Ammon's horn (tissue), 1 donor: ENCODE data around the gene C16orf78.
"Not testable (repeated sequence)": the region's sequence is repeated elsewhere in the genome, so short reads cannot be mapped to it uniquely, and the experiment has no call there.

ENCODE experiments used
- DNase-seq: peaks from one replicate; pipeline ENCODE4 v3.0.0-alpha.2; 2016; ENCODE audit warnings: low spot score

C16orf78 gene

DNA sequence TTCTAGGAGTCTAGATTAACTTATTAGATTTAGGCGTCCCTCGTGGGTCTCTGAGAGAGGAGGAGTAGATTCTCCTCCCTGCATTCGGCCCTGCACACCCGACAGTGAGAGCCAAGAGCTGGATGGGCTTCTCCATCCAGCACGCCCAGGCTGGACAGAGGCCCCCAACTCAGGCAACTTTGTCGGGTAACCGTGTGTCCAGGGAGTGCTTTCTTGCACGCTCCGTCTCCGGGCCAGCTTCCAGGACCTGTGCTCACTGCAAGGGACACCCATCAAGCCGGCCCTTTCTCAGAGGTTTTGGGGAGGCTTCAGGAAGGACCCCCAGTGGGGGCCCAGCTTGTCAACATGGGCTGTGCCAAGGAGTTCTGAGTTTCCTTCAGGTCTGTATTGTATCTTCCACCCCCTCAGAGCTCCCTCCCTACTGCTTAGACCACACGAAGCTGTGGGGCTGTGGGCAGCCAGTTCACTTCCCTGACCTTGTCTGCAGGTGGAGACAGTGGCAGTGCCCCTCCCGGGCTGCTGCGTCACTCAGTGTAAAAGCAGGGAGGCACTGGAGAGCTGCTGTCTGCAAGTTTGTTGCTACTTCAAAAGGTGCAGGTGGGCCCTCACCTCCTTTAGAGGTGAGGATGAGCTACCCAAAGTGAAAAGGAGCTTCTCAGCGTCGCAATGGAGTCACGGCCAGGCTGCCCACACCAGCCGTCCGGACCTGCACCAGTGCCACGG is 24.0 kb upstream of the C16orf78 start:
- no peak for DNase-seq

DNA sequence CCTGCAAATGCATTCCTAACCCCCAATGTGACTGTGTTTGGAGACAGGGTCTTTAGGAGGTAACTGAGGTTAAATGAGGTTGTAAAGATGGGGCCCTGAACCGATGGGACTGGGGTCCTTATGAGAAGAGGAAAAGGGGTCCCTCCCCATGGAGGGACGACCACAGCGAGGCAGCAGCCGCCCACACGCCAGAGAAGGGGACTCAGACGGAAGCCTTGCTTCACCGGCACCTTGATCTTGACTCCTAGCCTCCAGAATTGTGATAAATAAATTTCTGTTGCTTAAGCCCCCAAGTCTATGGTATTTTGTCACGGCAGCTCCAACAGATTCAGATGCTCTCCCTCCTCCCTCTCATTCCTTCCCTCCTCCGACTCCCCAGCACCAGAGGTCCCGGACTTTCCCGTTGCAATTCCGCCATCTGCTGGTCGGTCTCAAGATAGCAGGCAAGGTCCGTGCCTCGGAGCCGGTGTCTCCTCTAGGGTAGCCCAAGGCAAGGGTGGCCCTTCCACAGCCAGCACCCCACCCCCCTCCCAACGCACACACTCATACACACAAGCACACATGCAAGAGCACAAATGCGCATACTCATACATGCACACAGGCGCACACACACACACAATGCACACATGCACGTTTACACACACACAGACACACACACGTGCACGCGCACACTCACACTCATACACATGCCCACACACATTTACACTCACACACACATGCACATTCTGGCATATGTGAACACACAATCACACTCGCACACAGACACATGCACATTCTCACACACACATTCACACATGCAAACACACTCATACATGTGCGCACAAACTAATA is 23.1 kb upstream of the C16orf78 start:
- DNase-seq, result peak; percentile 69

DNA sequence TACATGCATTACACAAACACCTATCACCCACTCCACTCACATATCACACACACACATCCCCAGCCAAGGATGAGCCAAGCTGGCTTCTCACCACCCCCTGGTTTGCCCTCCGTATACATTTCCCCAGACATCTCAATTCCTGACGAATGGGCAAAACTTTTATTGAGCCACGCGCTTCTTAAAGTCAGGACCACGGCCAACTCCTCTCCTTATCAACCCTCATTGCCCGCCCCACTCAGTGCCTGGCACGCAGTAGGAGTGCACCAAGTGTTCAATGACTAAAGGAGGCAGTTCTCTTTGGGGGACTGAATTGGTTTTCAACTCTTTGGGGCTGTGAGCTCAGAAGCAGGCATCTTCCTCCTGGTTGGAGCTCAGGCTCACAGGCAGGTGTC is 22.5 kb upstream of the C16orf78 start:
- DNase-seq, result no peak

DNA sequence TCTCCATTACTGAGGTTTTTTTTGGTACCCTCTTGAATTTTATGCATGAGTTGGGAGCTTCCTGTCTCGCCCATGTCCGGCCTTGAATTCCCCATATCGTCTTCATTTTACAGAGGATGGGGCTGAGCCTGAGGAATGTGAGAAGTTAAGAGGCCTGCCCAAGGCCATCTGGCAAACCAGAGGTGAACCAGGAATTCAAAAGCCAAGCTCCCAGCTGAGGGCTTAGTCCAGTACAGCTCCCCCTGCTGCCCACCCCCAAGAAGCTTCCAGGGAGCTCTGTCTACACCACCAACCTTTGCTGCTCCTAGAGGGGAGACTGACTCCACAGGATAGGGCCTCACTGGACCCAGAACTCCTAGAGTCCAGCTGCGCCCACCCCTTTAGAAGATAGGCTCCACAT is 20.7 kb upstream of the C16orf78 start:
- no peak for DNase-seq

DNA sequence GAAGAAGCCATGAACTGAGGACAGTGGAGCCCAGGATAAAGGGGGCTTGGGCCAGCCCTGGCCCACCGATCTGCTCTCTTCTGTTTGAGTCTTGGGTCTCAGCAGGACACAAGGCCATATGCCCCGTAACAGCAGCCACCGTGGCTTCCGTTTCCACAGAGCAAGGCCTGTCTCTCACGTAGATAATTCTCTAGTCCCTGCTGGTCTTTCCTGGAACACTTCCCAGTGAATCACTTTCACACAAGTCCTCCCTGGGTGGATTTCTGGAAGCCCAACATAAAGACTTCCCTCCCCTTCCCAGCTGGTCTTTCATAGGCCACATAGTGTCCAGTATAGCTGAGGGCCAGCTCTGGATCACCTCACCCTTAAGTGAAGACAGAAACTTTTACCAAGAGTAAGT is 19.9 kb upstream of the C16orf78 start:
- no peak for DNase-seq

DNA sequence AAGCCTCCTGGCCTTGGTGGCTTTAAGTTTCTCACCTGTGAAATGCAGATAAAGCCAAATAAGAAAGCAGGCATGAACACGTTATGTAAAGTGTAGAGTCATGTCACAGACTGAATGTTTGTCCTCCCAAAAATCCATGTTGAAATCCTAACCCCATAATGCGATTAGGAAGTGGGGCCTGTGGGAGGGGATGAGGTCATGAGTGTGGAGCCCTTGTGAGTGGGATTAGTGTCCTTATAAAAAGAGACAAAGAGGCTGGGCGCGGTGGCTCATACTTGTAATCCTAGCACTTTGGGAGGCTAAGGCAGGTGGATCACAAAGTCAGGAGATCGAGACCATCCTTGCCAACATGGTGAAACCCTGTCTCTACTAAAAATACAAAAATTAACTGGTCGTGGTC is 19.5 kb upstream of the C16orf78 start:
- DNase-seq, result no peak

DNA sequence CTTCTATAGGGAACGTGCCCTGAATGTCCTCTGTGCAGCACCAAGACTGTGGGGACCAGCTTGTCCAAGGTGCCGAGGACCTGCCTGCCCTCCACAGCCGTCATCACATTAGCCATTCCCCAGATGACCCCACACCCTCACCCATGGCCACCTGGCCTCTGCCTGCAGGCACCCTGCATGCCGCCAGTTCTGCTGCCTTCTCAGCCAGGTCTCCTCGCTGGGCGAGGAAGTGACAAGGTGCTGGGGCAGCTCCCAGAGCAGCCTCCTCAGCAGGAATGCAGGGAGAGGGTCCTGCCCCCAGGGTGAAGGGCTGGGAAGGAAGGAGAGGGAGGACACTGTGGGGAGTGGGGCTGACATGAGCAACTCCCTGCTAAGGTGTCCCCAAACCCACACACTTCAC is 18.6 kb upstream of the C16orf78 start:
- no peak for DNase-seq

DNA sequence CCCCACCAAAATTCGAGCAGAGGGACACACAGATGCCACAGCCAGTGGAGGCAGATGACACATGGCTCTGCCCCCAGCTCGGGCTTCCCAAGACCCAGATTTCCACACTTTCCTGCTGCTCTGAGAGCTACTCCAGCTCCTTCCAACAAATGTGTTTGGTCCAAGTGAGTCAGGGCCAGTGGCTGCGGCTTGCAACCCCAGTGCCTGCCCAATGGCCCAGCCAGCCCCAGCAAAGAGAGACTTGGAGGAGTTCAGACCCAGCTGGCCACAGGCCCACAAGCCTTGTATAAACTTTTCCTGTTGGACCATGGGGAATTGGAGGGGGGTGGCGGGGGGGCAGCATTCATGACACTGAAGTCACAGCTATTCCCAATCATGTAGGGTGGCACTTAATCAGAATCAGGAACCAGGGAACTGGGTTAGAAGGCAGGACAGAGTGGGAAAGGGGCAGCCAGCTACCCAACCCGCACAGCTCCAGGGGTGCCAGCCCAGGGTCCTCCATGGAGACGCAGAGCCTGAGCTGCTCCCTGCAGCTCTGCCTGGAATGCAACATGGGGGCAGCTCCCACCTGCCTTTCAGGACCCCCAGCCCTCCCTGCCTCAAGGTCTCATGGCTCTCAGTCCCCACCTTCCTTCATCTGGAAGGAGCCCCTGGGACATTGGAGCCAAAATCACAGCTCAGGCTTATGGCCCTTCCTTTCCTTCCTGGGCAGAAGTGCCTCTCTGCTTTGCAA is 17.5 kb upstream of the C16orf78 start:
- no peak for DNase-seq

DNA sequence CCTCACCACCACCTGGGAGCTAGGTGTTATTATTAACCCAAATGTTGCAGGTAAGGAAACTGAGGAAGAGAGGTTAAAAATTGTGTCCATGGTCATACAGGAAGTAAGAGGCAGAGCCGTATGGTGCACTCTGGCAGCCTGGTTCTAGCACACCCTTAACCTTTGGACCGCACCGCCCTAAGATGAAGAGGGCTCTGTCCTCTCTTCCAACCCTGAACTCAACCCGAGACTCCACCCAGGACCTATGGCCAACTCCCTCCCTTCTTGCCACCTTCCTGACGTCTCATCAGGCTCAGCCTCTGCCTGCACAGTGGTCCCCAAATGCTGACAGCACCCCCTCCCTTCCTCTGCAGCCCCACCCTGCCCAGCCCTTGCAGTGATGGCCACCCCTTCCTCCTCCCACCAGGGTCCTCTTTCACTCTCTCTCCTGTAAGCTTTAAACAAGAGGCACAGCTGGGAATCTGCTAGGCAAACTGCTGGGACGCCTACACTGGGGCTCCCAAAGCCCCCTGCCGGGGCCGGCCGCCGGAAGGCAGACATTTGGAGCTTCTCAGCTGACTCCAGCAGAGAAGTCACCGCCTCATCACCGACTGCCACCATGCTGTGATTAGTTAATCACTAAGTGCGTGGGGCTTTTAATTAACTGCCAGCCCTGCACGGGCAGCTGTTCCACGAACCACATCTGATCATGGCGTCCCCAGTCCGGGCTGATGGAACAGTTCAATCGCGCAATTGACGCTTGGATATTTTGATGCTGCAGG is 16.7 kb upstream of the C16orf78 start:
- DNase-seq, result no peak

DNA sequence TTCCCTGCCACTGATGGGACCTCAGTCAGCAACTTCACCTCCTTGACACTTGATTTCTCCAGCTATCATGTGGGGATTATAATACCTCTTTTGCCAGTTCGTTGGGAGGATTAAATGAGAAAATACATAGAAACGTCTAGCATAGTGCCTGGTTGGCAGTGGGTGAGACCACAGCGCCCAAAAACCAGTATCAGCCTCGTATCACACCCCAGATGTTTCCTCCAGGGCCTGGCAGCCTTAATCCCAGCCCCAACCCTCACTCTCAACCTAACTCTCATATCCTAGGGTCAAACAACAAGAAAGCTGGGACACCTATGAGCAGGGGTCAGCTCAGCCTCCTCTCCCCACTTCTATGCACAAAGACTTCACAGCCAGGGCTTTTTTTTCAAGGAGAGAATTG is 14.0 kb upstream of the C16orf78 start:
- no peak for DNase-seq

DNA sequence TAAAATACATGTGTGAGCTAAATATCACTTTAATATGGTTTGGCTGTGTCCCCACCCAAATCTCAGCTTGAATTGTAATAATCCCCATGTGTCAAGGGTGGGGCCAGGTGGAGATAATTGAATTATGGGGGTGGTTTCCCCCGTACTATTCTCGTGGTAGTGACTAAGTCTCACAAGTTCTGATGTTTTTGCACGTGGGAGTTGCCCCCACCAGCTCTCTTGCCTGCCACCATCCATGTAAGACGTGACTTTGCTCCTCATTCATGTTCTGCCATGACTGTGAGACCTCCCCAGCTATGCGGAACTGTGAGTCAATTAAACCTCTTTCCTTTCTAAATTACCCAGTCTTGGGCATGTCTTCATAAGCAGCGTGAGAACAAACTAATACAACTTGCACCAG is 11.9 kb upstream of the C16orf78 start:
- not testable (repeated sequence) for DNase-seq

DNA sequence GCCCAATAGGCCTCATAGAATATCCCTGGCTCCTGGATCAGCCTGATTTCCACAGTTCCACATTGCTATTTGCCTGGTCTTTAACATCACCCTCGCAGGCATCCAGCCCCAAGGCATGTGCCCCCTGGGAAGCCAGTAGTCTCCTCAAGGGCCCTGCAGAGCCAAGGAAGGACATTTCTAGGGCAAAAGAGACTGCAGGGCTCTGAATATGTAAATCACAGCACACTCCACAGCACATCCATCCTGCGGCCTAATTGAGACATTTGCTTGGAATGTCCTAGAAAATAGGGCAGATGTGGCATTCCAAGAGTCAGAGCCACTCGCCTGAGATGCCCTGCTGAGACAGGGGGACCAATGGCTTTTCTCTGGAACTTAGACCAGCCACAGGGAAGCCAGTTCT is 11.4 kb upstream of the C16orf78 start:
- no peak for DNase-seq

DNA sequence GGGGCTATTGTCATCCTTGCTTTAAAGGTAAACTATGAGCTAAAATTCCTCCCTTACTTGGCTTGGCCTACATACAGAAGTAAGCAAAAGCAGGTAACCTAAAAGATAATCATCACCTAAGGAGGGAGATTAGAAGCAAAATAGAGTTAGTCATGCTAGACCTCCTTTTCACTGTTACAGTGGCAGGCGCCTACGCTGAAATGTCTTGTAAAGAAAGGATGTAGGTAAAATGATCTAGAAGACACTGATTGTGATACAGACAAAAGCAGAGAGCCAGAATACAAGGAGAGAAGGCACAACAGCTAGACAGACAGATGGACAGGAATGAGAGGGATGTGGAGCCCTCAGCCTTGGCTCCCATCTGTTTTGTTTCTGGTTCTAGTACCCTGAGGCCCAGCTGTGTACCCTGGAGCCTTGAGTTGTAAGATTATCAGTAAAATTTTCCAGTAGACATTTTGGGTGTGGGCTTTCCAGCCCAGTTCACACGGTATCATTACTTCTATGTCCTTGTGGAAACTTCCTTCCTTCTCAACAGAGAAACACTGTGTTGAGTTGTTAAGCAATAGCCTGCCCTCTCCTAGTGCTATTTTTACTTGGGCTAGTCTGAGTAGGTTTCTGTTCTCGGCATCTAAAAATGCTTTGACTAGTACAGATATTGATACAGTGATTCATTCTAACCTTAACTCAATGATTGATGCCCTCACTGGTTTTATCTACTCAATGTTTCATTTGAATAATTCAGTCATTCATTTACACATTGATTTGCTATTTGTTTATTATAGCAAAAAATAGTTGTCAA is 7.7 kb upstream of the C16orf78 start:
- no peak for DNase-seq

DNA sequence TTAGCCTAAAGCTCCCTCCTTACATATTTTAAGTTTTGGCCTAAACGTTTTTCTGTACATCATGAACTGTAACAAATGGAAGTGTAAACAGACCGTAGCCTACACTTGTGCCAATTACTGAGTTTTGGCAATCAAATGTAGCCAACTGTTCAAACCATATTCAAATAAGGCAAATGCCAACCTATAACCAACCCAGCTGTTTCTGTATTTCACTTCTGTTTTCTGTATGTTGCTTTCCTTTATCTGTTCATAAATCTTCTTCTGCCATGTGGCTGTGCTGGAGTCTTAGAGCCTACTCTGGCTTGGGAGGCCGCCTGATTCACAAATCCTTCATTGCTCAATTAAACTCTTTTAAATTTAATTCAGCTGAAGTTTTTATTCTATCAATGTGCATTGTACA is 6.9 kb upstream of the C16orf78 start:
- DNase-seq, result no peak

DNA sequence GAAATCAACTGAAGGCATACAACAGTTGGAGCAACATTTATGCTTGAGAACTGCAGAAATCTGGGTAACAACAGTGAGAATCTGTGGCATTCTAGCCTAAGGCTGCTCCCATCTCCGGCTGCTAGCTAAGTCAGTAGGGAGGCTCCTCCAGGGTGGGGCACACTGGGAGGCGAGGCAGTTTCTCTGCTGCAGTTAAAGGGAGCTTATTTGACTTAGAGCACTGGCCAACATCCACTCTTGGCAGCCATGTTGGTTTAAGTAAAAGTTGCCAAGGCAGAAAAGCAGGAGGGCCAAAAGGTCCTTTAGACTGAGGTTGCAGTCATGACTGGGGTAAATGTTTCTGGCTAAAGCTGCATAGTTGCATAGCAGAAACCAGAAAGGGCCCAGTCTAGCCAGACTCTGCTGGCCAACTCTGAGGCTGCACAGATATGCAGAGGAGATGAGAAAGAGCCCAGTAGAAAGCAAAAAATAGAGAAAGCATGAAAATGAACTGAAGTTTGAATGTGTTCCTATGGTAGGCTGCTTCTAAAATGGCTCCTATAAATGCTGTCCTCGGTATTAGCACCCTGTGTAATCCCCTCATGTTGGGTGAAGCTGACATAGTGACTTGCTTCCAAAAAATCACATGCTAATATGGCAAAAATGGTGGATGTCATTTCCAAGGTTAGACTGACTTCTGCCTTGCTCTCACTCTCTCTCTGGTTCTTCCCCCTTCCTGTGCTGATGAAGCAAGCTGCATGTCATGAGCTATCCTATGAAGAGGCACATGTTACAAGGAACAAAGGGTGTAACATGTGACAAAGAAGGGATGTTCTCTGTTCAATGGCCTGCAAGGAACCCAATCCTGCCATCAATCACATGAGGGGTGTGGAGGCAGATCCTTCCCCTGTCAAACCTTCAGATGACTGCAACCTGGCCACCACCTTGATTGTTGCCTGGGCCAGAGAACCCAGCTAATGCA is 3.7 kb upstream of the C16orf78 start:
- DNase-seq, result no peak

DNA sequence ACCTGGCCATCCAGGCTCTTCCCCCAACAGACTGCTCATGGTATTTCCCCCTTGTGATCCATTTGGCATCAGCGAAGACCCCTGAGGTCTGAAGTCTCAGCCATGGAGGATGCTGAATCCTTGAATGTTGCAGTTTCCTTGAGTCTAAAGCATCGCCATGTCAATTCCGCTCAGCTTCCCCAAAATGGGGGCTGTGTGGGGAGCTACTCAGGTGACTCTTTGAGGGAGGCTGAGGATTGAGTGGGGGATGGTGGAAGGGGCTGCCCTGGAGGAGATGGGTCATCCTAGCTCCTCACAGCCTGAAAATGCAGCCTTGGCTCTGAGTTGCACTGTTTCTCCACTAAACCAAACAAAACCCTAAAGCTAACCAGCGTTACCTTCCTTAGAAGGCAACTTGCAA is 2.6 kb downstream of the C16orf78 start:
- DNase-seq, result no peak

DNA sequence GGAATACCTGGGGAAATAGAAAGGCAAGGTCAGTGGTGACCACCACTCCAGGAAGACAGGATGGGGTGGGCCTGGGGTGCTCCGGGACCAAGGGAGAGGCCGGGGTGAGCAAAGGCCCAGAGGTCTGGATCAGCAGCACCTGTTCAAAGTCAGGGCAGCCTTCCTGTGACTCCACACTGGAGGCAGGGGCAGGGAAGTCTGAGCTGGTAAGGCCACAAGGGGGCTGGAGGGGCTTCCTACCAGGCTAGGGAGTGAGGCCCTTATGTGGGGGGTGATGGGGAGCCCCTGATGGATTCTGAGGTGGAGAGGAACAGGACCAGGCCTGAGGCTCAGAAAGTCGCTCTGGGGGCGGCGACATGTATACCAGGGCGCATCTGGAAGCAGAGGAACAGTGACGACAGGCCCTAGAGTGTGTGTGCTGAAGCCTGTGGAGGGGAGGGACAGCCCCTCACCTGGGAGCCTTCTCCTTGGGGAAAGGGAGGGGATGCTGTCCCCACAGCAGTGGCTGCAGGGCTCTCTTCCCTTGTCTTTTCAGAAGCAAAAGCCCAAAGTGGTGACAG is 3.7 kb downstream of the C16orf78 start:
- no peak for DNase-seq

DNA sequence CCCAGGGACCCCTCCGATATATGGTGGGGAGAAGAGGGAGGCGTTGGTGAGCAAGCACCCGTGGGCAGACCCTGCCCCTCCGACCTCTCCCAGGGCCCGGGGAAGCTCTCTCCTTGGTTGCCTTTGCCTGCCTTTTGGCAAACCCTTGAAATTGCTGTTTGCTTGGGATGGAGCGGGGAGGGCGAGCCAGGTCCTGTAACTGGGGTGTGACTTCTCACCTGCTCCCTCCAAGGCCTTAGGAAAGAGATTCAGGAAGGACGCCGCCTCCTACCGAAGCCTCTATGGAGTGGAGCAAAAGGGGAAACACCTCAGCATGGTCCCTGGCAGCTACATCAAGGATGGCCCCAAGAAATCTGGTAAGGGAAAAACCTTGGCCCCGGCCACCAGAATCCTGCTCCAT is 4.6 kb downstream of the C16orf78 start:
- no peak for DNase-seq

DNA sequence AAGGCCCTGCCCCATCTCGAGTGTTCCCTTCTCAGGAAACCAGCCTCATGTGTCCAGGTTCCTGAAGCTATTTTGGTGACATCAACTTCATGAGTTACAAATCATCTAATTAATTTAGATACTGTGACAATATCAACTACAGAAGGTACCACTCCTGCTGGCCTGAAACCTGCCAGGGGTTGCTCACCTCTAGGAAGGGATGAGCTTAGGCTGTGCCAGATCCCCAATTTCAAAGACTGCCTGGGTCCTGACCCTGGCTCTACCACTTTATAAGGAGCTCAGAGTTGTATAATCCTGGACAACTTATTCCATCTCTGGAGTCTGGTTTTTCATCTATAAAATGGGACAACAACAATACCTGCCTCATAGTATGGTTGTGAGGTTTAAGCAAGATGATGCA is 5.2 kb downstream of the C16orf78 start:
- no peak for DNase-seq

DNA sequence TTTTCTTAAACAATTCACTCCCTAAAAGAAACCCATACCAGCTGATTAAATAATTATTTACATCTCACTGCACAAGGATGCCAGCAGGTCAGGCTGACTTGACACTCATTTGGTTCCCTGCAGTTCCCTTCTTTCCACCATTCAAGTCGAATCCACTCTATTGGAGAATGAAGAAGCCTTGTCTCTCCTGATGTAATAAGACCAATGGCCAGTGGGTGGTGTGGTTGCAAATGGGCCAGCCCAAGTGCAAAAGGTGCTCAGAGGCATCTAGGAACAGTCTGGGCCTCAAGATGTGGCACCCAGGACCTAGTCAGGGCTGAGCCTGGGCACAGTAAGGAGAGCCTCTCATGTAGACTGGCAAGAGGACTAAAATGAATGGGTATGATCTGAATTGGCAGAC is 9.3 kb downstream of the C16orf78 start:
- DNase-seq, result no peak
